K562 (cell line): ENCODE results near the gene BCAS3. TPM values are rescaled to one million over a fixed set of nuclear protein-coding genes. Genes with fewer than 3 reads are reported as not detected.

Source experiments
- ARID3A ChIP-seq: IDR thresholded peaks from 2 replicates; pipeline ENCODE4 v1.6.1; 2012; ENCODE audit warnings: low read depth, low read length, improper control_type of control experiment, borderline replicate concordance
- ATF3 ChIP-seq, 2 experiments: fragments of 450-650 bp in 1 of 2; sonication (generic) in 1 of 2; formaldehyde crosslinking in 1 of 2; IDR thresholded peaks in 1 of 2; conservative IDR thresholded peaks in 1 of 2; 2 replicates each; pipeline versions ENCODE4 v1.6.1 to v1.8.1; 2016 to 2023; ENCODE audit warnings: mild to moderate bottlenecking in 2 of 2, moderate library complexity in 2 of 2, inconsistent platforms in 1 of 2, missing genetic modification reagents in 1 of 2
- BRD4 ChIP-seq: fragments of 200-600 bp; sonication (generic); IDR thresholded peaks from 2 replicates; pipeline ENCODE4 v1.6.1; 2017; ENCODE audit warnings: inconsistent platforms
- CBX3 ChIP-seq, 2 experiments: IDR thresholded peaks; 1 replicate in 1 of 2; 2 replicates in 1 of 2; pipeline ENCODE4 v1.6.1; 2012; ENCODE audit warnings: inconsistent platforms in 2 of 2, low read length in 2 of 2, borderline replicate concordance in 1 of 2, control low read depth in 1 of 2
- FOXM1 ChIP-seq, 2 experiments: fragments of 450-650 bp in 1 of 2; sonication (generic) in 1 of 2; formaldehyde crosslinking in 1 of 2; IDR thresholded peaks; 2 replicates each; pipeline versions ENCODE4 v1.6.1 to v1.9.0; 2017 to 2022; ENCODE audit warnings: low read depth in 2 of 2, mild to moderate bottlenecking in 2 of 2, missing genetic modification reagents in 1 of 2, moderate library complexity in 1 of 2
- HNRNPL ChIP-seq: fragments of 200-400 bp; formaldehyde crosslinking; IDR thresholded peaks from 2 replicates; pipeline ENCODE4 v1.6.1; 2017; ENCODE audit warnings: low read depth, mild to moderate bottlenecking, low read length
- KLF13 ChIP-seq: fragments of 450-650 bp; IDR thresholded peaks from 2 replicates; pipeline ENCODE4 v1.6.1; 2016; ENCODE audit warnings: missing genetic modification characterization, low read depth, mild to moderate bottlenecking, missing compliant biosample characterization, moderate library complexity, borderline replicate concordance
- NCOA4 ChIP-seq: fragments of 450-650 bp; IDR thresholded peaks from 2 replicates; pipeline ENCODE4 v1.6.1; 2018; ENCODE audit warnings: mild to moderate bottlenecking; ENCODE audit not compliant: partially characterized antibody
- PKNOX1 ChIP-seq: fragments of 450-650 bp; IDR thresholded peaks from 2 replicates; pipeline ENCODE4 v1.6.1; 2016
- RAD51 ChIP-seq: fragments of 450-650 bp; IDR thresholded peaks from 2 replicates; pipeline ENCODE4 v1.7.1; 2016; ENCODE audit warnings: low read depth, mild to moderate bottlenecking, borderline replicate concordance
- SREBF2 ChIP-seq: sonication (generic); formaldehyde crosslinking; IDR thresholded peaks from 2 replicates; pipeline ENCODE4 v1.4.0; 2020; ENCODE audit warnings: mild to moderate bottlenecking, missing genetic modification reagents
- TBL1XR1 ChIP-seq, 2 experiments: IDR thresholded peaks; 2 replicates each; pipeline ENCODE4 v1.6.1; 2012; ENCODE audit warnings: improper control_type of control experiment in 2 of 2, low read length in 2 of 2, mild to moderate bottlenecking in 1 of 2
- XRCC5 ChIP-seq: fragments of 200-400 bp; formaldehyde crosslinking; IDR thresholded peaks from 2 replicates; pipeline ENCODE4 v1.6.1; 2017; ENCODE audit warnings: low read depth, mild to moderate bottlenecking, low read length
- ZBTB17 ChIP-seq: fragments of 450-650 bp; formaldehyde crosslinking; IDR thresholded peaks from 2 replicates; pipeline ENCODE4 v1.4.0; 2020; ENCODE audit warnings: mild to moderate bottlenecking
- ZEB2 ChIP-seq: fragments of 450-650 bp; IDR thresholded peaks from 2 replicates; pipeline ENCODE4 v1.6.1; 2016
- ZNF165 ChIP-seq: fragments of 250-450 bp; sonication (Bioruptor Pico); IDR thresholded peaks from 2 replicates; pipeline ENCODE4 v1.4.0; 2020; ENCODE audit warnings: borderline replicate concordance
- ZNF589 ChIP-seq: fragments of 200-800 bp; sonication (Bioruptor generic); IDR thresholded peaks from 2 replicates; pipeline ENCODE4 v1.6.1; 2016; ENCODE audit warnings: low read depth, missing genetic modification characterization, missing compliant biosample characterization
- polyA plus RNA-seq, 8 experiments: library from polyadenylated mRNA; depleted of rRNA in 4 of 8; stranded (reverse) in 5 of 8; unstranded in 3 of 8; fragments of >200 nt; fragmentation: Nextera tagmentation in 2 of 8; fragmentation: Illumina TruSeq in 1 of 8; extraction: Ambion mirVana in 2 of 8; extraction: Trizol in 1 of 8; gene quantifications; 2 replicates each; pipeline versions ENCODE4 v1.2.1 to v1.2.3, GENCODE V29; 2011 to 2014; ENCODE audit warnings: inconsistent platforms in 1 of 8, missing spikeins in 1 of 8
- total RNA-seq, 7 experiments: library from RNA; depleted of rRNA in 6 of 7; stranded (reverse); fragments of >200 nt in 6 of 7; fragmentation: Illumina TruSeq in 2 of 7; extraction: Trizol in 2 of 7; gene quantifications; 2 replicates each; pipeline versions ENCODE4 v1.2.1 to v1.2.3, GENCODE V29; 2011 to 2021; ENCODE audit warnings: low replicate concordance in 1 of 7
- TF ChIP-seq, protein P1 (sequence below): fragments of 250-450 bp; sonication (Bioruptor Pico); IDR thresholded peaks from 2 replicates; pipeline ENCODE4 v1.4.0; 2020; ENCODE audit warnings: mild to moderate bottlenecking, moderate library complexity, borderline replicate concordance

Gene BCAS3
- total and polyA plus RNA-seq, 9 of the 15 experiments (the other 6 are each of a cell fraction or from before 2014, with no cell fraction given), result 1.9 to 5.5 (median 3.5) TPM

GRCh38 chr17:61175298-61176142, 497.9 kb downstream of the BCAS3 start (continued):
- TF ChIP-seq ARID3A, result peak; percentile 95
- no peak for TF ChIP-seq RAD51
- TF ChIP-seq BRD4, result no peak
- no peak for TF ChIP-seq KLF13 (tag)
- no peak for TF ChIP-seq ZBTB17 (CRISPR knock-in tag)
- TF ChIP-seq HNRNPL, result no peak
- no peak for TF ChIP-seq ZNF165 (CRISPR knock-in tag)
- no peak for TF ChIP-seq SREBF2
- no peak for TF ChIP-seq XRCC5
- TF ChIP-seq ATF3 (IDR thresholded peaks at IDR 0.05), result peak; percentile 97
- TF ChIP-seq ATF3 (CRISPR knock-in tag; conservative IDR thresholded peaks at IDR 0.05), result peak; percentile 96
- TF ChIP-seq, protein P1, sequence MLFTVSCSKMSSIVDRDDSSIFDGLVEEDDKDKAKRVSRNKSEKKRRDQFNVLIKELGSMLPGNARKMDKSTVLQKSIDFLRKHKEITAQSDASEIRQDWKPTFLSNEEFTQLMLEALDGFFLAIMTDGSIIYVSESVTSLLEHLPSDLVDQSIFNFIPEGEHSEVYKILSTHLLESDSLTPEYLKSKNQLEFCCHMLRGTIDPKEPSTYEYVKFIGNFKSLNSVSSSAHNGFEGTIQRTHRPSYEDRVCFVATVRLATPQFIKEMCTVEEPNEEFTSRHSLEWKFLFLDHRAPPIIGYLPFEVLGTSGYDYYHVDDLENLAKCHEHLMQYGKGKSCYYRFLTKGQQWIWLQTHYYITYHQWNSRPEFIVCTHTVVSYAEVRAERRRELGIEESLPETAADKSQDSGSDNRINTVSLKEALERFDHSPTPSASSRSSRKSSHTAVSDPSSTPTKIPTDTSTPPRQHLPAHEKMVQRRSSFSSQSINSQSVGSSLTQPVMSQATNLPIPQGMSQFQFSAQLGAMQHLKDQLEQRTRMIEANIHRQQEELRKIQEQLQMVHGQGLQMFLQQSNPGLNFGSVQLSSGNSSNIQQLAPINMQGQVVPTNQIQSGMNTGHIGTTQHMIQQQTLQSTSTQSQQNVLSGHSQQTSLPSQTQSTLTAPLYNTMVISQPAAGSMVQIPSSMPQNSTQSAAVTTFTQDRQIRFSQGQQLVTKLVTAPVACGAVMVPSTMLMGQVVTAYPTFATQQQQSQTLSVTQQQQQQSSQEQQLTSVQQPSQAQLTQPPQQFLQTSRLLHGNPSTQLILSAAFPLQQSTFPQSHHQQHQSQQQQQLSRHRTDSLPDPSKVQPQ (CRISPR knock-in tag), result no peak
- peak; percentile 92 for TF ChIP-seq FOXM1 (IDR thresholded peaks at IDR 0.05; ENCODE audit: low read depth)
- no peak for TF ChIP-seq FOXM1 (CRISPR knock-in tag; IDR thresholded peaks at IDR 0.05; ENCODE audit: low read depth)
- peak; percentile 88 for TF ChIP-seq ZNF589 (CRISPR knock-in tag)
- TF ChIP-seq ZEB2, result peak; percentile 40; the same call in 1 of the 2 replicates
- peak; percentile 45 for TF ChIP-seq PKNOX1
- TF ChIP-seq NCOA4, result no peak
- TF ChIP-seq TBL1XR1 (IDR thresholded peaks at IDR 0.05; ENCODE audit: low read length in 2 of 2), result peak in 1 of 2 experiments; percentile 92; a peak in 2 of 4 replicates
- TF ChIP-seq CBX3 (IDR thresholded peaks at IDR 0.05; ENCODE audit: borderline replicate concordance in 1 of 2, low read length in 2 of 2), result no peak
